NAMALWA (cell line): ENCODE results near the gene ISOC2.

ENCODE experiments used
- DNase-seq: peaks from one replicate; pipeline ENCODE4 v3.0.0-alpha.2; 2015; ENCODE audit warnings: low spot score

The ISOC2 gene

DNA sequence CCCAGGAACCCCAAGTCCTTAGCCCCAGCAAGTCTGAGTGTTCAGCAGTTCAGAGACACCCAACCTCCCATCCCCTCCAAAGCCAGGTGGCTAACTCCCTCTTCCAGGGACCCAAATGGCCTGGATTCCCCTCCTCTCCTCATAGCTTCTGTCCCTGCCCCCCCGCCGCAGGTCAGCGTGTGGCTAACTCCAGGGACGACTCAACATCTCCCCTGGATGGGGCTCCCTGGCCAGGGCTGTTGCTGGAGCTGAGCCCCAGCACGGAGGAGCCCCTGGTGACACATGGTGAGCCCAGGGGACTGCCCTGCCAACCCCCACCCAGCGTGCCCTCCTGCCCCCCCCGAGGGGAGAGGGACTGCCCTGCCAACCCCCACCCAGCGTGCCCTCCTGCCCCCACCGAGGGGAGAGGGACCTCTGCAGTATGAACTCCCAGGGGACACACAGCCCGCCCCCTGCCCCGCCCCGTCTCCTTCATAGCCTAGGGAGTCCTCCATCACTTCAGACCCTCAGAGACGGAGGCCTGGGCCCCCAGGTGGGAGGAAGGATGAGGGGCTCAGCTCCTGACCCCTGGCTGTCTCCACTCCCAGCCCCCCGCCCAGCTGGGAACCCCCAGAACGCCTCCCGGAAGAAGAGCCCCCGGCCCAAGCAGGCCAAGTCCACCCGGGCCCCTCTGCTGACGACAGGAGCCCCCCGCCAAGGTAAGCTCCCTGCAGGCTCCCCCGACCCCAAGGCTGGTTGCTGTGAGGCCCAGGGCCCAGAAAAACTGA lies 28.5 kb upstream of the ISOC2 start:
- no peak for DNase-seq

DNA sequence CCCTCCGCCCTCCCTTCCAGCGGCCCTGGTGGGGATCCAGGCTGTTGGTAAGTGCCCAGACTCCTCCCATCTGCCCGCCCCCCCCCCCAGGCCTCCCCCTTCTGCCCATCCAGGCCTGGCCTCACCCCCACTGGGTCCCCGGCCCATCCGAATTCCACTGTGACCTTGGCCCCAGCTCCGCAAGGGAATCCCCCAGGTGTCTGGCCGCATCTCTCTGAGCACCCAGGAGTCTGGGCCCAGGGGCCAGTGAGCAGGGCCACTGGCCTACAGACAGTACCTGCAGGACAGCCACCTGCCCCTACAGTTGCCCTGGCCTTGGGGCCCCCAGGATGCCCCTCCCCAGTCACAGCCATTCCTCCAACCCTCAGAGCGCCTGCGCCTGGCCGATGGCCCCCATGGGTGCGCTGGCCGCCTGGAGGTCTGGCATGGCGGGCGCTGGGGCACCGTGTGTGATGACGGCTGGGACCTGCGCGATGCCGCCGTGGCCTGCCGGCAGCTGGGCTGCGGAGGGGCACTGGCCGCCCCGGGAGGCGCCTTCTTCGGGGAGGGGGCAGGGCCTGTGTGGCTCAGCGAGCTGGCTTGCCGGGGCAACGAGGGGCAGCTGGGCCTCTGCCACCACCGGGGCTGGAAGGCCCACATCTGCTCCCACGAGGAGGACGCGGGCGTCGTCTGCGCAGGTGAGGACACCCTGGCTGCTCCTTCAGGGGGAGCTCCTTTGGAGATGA lies 27.7 kb upstream of the ISOC2 start:
- no peak for DNase-seq

DNA sequence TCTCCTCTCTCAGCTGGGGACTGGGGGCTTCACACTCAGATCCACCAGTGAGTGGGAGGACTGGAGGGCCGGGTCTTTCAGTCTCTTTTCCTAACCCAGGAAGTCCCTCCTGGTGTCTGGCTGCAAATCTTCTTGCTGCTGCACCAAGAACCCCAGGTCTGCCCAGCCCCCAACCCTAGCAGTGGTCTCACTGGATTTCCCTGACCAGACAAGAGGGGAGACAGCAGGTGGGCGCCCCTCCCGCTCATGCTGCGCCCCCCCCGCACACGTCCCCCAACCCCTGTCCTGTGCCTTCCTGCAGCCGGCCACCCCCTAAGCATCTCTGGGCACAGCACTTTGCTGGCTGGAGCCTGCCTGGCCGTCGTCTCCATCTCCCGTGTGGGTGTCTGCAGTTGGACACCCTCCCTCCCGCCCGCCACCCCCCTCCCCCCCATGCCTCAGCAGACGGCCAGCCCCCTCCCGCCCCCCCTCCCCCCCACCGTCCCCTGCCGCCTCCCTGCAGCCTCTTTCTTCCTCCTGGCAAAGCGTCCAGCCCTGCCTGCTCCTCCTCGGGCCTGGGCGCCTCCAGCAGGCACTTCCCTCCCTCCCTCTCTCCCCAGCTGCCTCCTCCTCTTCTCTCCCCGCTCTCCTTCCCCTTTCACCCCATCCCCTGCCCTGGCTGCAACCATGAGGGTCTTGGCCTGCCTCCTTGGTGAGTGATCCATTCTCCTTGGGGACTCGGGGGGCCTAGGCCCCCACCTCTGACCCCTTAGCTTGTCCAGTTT lies 26.7 kb upstream of the ISOC2 start, which contains the start of gene SSC5D:
Gene SSC5D, plus strand, starts transcription at position 513 of the 764 bp plus-strand sequence. Its CDS starts 154 bp downstream, at position 667.
- no peak for DNase-seq

DNA sequence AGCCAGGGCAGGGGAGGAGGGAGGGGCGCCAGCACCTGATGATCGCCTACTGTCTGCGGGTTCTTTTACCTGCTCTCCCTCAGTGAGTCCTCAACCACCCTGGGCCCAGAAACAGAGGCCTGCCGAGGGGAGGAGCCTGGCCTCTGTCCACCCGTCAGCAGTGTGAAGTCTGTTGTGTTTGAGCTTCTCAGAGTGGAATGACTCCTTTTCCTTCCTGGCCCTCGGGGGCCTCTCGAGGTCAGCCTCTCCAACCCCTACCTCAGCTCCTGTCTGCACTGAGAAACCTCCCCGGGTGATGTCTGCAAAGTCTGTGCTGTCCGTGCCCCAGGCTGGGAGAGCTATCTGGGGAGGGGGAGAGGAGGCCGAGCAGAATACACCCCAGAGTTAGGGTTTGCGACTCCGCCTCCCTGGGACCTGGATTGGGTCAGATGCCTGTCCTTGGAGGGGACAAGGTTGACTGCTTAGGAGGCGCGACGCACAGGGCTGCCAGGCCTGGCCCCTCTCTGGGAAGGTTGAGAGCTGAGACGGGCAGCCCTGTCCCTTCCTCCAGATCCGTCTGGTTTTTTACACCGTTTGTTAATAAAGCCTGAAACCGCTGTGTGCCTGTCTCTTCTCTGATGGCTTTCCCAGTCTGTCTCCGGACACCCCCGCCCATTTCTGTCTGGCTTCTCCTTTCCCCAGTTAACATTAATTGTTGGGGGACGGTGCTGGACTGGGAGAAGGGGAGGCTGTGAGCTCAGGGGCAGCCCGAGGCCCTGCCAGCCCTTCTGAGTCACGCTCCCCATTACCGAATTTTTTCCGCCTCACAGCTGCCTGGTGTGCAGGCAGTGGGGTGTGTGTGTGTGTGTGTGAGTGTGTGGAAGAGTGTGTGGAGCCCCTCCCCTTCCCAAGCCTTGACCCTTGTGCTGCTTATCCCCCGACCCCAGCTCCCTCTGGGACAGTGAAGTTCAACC lies 25.8 kb upstream of the ISOC2 start:
- DNase-seq, result no peak

DNA sequence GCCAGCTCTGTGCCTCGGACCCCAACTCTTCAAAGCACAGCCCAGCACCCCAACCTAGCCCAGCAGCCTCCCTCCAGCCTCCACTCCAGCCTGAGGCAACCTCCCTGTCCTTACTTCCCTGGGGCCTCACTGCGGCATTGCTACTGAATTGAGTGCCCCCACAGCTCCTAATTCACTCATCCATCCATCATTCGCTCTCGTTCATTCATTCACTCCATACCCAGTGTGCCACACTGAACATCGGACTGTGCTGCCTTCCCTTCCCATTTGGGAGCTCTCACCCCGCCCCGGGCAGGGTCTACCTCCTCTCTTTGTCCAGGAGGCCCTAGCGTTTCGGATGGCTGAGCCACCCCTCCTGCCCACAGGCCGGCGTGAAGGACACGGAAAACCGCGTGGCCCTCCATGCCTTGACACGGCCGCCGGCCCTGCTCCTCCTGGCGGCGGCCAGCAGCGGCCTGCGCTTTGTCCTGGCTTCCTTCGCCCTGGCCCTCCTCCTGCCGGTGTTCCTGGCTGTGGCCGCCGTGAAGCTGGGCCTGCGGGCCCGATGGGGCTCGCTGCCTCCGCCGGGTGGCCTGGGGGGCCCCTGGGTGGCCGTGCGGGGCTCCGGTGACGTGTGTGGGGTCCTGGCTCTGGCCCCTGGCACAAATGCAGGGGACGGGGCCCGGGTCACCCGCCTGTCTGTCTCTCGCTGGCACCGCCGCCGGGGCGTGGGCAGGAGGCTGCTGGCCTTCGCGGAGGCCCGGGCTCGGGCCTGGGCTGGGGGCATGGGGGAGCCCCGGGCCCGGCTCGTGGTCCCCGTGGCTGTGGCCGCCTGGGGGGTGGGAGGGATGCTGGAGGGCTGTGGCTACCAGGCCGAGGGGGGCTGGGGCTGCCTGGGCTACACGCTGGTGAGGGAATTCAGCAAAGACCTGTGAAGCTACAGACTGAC lies 24.9 kb upstream of the ISOC2 start:
- no peak for DNase-seq

DNA sequence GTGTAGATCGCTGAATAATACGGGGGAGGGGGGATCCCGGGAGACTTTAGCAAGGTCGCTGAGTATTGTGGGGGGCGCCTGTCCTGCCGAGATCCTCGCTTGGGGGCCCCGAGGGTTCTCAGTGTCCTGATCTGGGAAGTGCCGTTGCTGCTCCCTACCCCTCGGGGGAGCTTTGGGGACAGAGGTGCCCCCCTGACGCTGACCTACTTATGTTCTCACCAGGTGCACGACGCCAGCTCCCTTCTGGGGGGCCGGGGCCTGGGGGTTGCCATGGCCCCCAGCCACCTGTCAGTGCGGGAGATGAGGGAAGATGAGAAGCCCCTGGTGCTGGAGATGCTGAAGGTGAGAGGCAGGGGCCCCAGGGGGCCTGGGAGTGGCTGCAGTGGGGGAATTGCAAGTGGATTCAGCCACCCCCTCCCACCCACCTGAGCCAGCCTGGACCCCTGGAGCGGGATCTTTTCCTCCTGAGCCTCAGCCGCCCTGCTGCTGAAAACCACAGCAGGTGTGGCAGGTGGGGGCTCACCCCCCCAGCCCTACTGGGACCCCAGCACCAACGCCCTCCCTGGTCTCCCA lies 24.1 kb upstream of the ISOC2 start:
- DNase-seq, result peak; percentile 64

DNA sequence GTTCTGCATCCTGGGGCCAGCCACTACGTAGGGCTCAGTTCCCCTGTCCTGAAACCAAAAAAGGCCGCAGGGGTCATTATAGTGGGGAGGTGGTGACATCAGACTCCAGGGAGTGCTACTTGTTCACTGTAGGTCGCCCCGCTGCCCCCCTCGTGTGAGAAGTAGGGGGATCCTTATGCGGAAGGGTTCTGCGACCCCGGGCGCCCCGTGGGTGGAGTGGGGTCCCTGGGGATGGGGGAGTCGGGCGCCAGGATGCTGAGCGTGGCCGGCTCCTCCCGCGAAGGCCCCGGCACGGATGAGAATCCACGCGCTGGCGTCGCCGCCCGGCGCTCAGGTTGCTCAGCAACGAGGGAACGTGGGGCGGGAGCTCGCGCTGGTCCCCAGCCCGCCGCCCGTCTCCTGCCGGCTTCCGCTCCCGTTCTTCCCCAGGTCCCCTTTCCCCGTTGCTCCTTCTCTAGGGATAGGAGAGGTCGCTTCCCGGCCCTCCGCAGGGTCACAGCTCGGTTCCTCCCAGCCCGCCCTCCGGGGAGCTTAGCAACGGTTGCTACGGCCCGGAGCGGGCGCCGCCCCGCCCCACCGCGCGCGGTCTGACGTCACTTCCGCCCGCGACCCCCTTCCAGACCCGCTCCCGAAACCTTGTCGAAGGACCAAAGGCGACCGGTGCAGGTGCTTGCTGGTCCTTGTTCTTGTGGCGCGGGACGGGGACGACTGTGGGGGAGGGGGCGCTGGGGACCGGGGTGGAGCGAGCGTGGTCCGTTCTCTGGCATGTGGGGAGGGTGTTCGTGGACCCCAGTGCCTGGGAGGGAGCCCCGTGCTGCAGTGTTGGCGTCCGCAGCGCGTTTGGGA lies 23.4 kb upstream of the ISOC2 start, which contains the start of gene NAT14:
Gene NAT14, plus strand, starts transcription at position 596 of the 846 bp plus-strand sequence. CDS start 521 bp downstream, outside the sequence.
- DNase-seq, result peak; percentile 80

DNA sequence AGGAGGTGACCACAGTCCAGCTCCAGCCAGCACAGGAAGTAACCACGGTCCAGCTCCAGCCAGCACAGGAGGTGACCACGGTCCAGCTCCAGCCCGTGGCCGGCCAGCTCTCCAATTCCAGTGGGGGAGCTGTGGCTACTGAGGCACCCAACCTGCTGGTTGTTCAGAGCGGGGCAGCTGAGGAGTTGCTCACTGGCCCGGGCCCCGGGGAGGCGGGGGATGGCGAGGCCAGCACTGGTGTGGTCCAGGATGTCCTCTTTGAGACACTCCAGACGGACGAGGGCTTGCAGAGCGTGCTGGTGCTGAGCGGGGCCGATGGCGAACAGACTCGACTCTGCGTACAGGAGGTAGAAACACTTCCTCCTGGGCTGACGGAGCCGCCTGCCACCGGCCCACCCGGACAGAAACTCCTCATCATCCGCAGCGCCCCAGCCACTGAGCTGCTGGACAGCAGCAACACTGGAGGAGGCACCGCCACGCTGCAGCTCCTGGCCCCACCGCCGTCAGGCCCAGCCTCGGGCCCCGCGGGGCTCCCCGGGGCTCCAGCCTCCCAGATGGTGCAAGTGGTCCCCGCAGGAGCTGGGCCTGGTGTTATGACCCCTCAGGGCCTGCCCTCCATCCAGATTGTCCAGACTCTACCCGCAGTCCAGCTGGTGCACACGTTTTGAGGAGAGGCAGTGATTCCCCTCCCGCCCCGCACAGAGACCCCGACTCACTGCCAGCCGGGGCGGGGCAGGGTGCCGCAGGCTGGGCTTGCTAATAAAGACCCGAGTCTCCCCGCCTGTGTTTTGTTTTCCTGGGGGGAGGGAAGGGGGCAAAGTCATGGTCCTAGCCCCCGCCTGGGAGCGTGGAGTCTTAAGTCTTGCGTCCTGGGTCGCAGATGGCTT lies 22.5 kb upstream of the ISOC2 start:
- DNase-seq, result no peak

DNA sequence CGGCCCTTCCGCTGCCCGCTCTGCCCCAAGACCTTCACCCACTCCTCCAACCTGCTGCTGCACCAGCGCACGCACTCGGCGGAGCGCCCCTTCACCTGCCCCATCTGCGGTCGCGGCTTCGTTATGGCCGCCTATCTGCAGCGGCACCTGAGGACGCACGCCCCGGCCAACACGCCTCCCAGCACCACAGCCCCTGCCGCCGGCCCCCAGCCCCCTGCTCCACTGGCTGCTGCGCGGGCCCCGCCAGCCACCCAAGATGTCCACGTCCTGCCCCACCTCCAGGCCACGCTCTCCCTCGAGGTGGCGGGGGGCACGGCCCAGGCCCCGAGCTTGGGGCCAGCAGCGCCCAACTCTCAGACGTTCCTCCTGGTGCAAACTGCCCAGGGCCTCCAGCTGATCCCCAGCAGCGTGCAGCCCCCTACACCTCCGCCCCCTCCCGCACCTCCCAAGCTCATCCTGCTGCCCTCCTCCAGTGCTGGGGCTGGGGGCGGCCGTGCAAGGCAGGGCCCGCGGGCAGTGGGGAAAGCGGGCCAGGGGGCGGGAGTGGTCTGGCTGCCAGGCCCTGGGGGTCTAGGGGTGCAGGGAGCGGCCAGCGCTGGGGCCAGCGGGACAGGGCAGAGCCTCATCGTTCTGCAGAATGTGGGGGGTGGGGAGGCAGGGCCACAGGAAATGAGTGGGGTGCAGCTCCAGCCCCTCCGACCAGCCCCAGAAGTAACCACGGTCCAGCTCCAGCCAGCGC lies 21.7 kb upstream of the ISOC2 start:
- DNase-seq, result no peak

DNA sequence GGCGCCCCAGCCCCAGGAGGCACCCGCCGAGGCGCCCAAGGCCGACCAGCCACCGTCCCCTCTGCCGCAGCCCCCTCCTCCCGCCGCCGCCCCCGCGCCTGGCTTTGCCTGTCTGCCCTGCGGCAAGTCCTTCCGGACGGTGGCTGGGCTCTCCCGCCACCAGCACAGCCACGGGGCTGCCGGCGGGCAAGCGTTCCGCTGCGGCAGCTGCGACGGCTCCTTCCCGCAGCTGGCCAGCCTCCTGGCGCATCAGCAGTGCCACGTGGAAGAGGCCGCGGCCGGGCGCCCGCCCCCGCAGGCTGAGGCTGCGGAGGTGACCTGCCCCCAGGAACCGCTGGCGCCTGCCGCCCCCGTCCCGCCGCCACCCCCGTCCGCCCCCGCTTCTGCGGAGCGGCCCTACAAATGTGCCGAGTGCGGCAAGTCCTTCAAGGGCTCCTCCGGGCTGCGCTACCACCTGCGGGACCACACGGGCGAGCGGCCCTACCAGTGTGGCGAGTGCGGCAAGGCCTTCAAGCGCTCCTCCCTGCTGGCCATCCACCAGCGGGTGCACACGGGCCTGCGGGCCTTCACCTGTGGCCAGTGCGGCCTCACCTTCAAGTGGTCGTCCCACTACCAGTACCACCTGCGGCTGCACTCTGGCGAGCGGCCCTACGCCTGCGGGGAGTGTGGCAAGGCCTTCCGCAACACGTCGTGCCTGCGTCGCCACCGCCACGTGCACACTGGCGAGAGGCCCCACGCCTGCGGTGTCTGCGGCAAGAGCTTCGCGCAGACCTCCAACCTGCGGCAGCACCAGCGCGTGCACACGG lies 20.9 kb upstream of the ISOC2 start:
- no peak for DNase-seq

DNA sequence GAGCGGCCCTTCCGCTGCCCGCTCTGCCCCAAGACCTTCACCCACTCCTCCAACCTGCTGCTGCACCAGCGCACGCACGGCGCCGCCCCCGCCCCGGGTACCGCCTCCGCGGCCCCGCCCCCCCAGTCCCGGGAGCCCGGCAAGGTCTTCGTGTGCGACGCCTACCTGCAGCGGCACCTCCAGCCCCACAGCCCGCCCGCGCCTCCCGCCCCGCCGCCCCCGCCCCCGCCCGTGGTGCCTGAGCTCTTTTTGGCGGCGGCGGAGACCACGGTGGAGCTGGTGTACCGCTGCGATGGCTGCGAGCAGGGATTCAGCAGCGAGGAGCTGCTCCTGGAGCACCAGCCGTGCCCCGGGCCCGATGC lies 20.3 kb upstream of the ISOC2 start:
- DNase-seq, result no peak

DNA sequence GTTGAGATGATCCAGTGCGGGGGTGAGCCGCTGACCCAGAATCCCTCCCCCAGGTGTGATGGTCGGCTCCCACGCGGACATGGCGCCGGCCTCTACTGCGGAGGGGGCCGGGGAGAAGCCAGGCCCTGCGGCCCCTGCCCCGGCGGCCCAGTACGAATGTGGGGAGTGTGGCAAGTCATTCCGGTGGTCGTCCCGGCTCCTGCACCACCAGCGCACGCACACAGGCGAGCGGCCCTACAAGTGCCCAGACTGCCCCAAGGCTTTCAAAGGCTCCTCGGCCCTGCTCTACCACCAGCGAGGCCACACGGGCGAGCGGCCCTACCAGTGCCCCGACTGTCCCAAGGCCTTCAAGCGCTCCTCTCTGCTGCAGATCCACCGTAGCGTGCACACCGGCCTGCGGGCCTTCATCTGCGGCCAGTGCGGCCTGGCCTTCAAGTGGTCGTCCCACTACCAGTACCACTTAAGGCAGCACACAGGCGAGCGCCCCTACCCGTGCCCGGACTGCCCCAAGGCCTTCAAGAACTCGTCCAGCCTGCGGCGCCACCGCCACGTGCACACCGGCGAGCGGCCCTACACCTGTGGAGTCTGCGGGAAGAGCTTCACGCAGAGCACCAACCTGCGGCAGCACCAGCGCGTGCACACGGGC lies 19.8 kb upstream of the ISOC2 start:
- no peak for DNase-seq

DNA sequence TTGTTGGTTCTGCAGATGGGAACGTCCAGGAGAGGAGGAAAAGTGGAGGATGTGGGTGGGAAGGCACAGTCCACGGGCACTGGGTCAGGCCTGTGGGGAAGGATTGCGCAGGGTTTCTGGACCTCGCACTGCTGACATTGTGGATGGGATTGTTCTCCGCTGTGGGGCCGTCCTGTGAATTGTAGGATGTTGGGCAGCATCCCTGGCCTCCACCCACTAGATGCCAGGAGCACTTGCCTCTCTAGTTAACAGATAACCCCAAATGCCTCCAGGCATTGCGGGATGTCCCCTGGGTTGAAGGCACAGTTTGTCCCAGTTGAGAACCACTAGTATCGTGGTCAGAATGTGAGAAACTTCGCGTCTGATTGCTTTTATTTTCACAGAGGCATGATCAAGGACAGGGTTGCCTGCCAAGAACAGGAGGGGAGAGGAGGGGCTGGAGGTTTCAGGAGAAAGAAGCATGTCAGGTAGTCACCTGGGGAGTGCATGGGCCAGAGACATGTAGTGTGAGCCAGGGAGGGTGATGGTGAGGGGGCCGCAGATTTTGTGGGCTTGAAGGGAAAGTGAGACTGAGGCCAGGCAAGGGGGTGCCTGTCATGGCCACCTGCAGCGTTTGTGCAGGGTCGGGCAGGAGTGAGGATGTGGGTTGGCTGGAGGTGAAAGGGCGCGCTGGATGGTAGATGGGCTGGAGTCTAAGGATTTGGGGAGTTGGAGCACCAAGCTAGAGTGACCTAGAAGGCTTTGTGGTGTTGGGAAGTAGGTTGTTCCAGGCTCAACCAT lies 18.2 kb upstream of the ISOC2 start:
- DNase-seq, result no peak

DNA sequence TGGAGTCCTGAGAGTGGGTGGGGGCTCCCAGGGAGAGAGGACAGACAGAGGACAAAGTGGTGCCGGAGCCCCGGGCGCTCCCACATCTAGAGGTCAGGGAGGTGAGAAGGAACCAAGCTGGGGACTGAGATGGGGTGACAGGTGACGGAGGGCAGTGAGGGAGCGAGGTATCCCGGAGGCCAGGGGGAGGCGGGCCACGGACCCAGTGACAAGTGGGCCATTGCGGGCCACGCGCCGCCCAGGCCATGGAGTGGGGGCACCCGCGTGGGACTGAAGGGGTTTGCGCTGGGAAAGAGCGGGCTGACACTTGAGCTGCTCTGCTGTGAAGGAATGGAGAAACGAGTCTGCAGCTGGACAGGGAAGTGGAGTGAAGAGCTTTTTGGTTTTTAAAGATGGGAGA lies 17.6 kb upstream of the ISOC2 start:
- no peak for DNase-seq

DNA sequence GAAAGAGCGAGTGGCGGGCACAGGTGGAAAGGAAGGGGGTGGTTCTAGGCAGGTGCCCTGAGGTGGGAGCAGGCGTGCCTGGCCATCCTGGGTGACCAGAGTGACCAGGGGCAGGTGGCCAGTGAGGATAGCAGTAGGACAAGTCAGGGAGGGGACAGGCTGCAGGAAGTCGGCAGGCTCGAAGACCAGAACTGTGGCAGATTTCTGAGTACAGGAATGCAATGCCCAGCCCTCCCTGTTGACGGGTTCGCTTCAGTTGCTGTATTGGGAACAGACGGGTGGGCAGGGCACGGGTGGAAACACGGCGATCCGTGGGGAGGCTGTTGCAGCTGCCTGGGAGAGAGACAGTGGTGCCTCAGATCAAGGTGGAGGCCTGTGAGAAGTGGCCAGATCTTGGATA lies 16.9 kb upstream of the ISOC2 start:
- DNase-seq, result no peak
